Stimulated activated CD4-positive, alpha-beta T cell treated with anti-CD3 and anti-CD28 coated beads, Interleukin-1b, Interleukin-23, amount 100 ng/mL, for 4 hours (primary cell): ENCODE measurements around the gene XRCC5.
A peak's percentile ranks its signal among the peaks of the same experiment; 100 is the strongest.

Source experiments
- DNase-seq, 2 donors: peaks; one replicate each; pipeline ENCODE4 v3.0.0-alpha.2; 2020; ENCODE audit warnings: low read depth in 2 of 2

Gene XRCC5

DNA sequence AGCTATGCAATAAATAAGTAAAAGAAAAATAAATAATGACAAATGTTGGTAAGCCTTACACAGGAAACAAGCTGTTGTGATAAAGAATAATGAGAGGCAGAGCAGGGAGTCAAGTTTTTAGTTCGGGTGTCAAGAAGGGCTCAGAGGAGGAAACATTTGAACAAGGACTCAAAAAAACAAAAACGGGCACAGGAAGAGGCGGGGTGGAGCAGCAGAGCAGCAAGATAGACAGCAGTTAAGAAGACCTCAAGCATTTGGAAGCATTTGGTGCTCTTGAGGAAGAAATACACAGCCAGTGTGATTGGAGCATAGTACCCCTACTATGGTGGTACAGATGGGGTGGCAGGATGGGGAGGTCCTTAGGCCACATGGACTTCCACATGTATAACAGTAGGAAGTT is 24.6 kb upstream of the XRCC5 start:
- DNase-seq, result no peak

- no peak for DNase-seq
Observed at GRCh38 chr2:216086207-216086893, 22.8 kb upstream of the XRCC5 start.

DNA sequence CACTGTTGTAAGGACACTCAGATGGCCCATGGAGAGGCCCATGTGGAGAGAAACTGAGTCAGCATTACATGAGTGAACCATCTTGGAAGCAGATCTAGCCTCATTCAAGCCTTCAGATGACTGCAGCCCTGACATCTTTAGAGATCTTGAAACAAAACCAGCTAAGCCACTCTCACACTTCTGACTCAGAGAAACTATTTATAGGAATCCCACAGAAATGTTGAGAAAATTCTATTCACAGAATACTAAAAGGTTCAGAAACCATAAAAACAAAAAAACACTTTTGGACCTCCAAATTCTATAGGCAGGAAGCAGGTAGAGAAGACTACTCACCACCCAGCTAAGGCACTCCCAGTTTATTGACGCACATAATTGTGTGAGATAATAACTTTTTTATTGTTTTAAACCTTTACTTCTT is 18.8 kb upstream of the XRCC5 start:
- no peak for DNase-seq

DNA sequence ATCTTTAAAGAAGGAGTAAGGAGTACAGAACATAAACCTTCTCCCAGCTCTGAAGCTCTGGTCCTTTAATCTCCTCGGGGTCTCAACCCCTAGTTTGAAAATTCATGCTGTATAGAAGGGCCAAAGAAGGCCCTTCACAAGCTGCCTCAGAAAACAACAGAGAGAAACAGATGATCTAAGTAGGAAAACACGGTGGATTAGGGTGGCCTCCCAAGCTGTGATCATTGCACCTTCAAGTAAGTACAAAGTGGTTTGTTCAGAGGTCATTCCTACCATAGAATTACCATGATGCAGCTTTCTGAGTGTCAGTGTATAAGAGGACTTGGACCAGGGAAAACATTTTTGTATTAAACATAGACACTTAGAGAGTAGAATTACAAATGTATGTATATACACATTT is 16.5 kb upstream of the XRCC5 start:
- no peak for DNase-seq

DNA sequence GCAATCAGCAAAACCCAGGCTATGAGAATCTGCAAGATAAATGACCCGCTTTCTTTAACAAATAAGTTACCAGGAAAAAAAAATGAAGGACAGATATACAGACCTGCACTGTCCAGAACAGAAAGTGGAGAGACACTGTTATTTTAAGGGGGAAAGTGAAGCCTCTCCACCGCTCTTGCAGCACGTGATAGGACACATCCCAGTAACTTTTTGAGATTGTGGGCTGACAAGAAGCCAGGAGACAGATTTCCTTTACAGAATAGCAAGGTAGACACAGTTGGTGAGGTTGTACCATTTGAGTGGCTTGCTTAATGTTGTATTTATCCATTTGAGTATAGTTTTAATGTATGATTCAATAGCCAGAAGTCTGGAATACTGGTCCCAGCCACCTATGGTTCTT is 14.4 kb upstream of the XRCC5 start:
- no peak for DNase-seq

DNA sequence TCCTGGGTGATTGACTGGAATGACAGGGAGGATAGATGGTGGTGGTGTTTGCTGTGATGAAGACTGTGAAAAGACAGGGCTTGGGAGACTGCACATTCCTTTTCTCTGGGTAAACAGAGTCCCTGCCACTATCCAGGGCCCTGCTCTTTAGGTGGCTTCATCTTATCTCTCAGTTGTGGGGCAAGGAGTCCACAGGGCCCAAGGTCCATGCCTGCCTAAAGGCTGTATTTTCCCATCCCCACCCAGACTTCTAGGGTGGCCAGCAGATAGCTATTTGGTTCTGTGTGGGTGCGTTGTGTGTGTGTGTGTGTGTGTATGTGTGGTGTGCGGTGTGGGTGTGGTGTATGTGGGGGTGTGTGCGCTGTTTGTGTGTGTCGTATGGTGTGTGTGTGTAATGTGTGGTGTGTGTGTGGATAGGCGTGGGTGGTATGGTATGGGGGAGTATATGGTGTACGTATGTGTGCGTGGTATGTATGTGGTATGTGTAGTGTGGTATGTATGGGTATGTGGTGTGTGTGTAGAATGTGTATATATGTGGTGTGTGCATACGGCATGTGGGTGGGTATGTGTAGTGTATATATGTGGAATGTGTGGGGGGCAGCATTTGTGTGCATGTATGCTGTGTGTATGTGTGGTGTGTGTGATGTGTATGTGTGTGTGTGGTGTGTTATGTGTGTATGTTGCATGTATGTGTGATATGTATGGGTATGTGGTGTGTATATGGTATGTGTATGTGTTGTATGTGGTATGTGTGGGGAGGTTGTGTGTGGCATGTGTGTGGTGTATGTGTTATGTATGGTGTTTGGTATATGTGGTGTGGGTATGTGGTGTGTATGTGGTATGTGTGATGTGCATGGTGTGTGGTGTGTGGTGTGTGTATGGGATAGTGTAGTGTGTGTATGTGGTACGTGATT is 10.5 kb upstream of the XRCC5 start:
- DNase-seq, result no peak

- DNase-seq, result no peak
Observed at GRCh38 chr2:216101109-216101508, 8.0 kb upstream of the XRCC5 start.

GRCh38 chr2:216103213-216103612 is 5.9 kb upstream of the XRCC5 start:
- DNase-seq, result no peak

- DNase-seq, result no peak
Observed at GRCh38 chr2:216104691-216105090, 4.5 kb upstream of the XRCC5 start.

DNA sequence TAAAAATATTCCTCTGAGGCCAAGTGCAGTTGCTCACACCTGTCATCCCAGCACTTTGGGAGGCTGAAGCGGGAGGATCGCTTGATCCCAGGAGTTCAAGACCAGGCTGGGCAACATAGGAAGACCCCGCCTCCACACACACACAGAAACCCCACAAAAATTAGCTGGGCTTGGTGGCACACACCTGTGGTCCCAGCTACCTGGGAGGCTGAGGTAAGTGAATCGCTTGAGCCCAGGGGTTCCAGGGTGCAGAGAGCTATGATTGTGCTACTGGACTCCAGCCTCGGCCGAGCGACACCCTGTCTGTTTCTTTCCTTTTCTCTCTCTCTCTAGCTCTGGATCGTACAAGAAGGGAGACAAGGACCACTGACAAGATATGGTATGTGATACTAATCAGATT is 1.8 kb upstream of the XRCC5 start:
- DNase-seq, result no peak

GRCh38 chr2:216107760-216108159 is 1.4 kb upstream of the XRCC5 start:
- no peak for DNase-seq

- DNase-seq, result no peak
Observed at GRCh38 chr2:216108310-216108966, 710 bp upstream of the XRCC5 start.

DNA sequence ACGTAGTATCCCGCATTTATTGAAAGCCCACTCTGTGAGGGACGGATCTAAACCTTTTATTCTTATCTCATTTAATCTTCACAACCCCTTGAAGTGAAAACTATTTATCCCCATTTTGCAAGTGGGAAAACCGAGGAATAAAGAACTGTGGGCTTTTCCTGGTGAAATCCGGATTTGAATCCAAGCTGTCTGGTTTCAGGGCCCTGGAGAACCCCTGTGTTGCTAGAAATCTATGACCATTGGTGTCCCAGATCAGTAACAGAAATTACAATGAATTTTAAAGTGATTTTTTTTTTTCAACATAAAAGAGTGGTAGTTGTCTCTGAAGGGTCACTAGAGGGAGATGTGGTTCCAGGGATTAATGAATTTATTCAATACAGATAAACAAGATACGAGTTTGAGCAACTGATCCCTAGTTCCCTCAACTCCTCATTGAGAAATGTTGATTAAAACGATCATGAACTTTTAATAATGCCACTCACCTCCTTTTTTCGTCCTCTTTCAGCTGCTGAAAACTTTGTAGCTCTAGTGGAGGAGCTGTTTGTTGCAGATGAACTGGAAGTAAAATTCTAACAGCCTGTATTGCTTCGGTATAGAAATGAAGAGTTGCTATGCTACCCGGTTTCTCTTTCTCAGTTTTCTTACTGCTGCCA is 940 bp downstream of the XRCC5 start:
- no peak for DNase-seq

- DNase-seq, result no peak
Observed at GRCh38 chr2:216110620-216111019, 1.5 kb downstream of the XRCC5 start.

GRCh38 chr2:216111122-216111521 is 2.0 kb downstream of the XRCC5 start:
- no peak for DNase-seq

GRCh38 chr2:216112926-216113325 is 3.8 kb downstream of the XRCC5 start:
- no peak for DNase-seq

DNA sequence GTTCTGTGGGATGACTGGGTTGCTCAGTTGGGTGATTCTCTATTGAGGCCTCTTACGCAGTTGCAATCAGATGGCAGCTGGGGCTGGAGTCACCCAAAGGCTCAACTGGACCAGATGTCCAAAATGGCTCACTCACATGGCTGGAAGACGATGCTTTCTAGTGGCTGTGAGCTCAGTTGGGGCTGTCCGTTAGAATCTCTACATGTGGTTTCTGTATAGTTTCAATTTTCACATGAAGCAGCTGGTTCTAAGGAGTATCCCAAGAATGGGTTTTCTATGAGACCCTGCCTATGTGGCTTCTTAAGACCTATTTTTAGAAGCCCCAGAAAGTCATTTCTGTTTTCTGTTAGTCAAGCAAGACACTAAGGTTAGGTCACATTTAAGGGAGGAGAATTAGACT is 4.4 kb downstream of the XRCC5 start:
- DNase-seq, result no peak

GRCh38 chr2:216114382-216114713 is 5.2 kb downstream of the XRCC5 start:
- no peak for DNase-seq

- DNase-seq, result peak; percentile 88 to 97
Observed at GRCh38 chr2:216114714-216115531, 5.8 kb downstream of the XRCC5 start.

DNA sequence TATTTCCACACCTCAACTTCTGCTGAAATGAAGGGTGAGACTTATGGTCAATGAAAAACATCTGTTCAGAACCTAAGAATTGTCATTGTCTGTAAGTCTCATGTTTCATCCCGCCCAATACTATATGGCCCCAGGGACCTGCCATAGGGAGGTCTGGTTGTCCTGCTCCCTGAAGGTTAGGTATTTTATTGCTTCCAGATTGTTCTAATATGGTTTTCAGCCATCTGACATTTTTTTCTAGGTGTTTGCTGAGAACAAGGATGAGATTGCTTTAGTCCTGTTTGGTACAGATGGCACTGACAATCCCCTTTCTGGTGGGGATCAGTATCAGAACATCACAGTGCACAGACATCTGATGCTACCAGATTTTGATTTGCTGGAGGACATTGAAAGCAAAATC is 7.3 kb downstream of the XRCC5 start:
- no peak for DNase-seq

- DNase-seq, result no peak
Observed at GRCh38 chr2:216117561-216118340, 8.6 kb downstream of the XRCC5 start.
